H1 (cell line): ENCODE measurements around the gene SLC39A7. TPM values are rescaled to one million over a fixed set of nuclear protein-coding genes. Genes with fewer than 3 reads are reported as not detected.

Experiments used
- CTCF ChIA-PET: fragments of 300-600 bp; sonication (Branson Sonifier 250); formaldehyde crosslinking; loops from one replicate; lab custom pipeline; 2021; ENCODE audit not compliant: partially characterized antibody; lab: Charles Lee
- POLR2A ChIA-PET: fragments of 300-600 bp; sonication (Branson Sonifier 250); formaldehyde crosslinking; loops from one replicate; lab custom pipeline; 2021; ENCODE audit warnings: inconsistent platforms; ENCODE audit not compliant: partially characterized antibody; lab: Charles Lee
- DNase-seq, 2 experiments: peaks; one replicate each; pipeline versions ENCODE4 v3.0.0 to v3.0.0-alpha.2; 2010 to 2022; ENCODE audit warnings: low spot score in 2 of 2, low read depth in 1 of 2, mixed read lengths in 1 of 2
- FAIRE-seq: peaks from 2 replicates; lab custom pipeline; 2011; peaks lifted over from hg19 to GRCh38; lab: Jason Lieb, UNC
- H2AFZ ChIP-seq: 2 replicates; pipeline ENCODE4 v1.8.1; 2012; ENCODE audit warnings: low read length, inconsistent platforms
- H2AK5ac ChIP-seq: 2 replicates; pipeline ENCODE4 v1.6.1; 2013; ENCODE audit warnings: low read depth, low read length
- H2BK120ac ChIP-seq: replicated peaks from 2 replicates; pipeline ENCODE3; 2013; ENCODE audit warnings: low read depth, low read length, inconsistent platforms
- H2BK12ac ChIP-seq: 2 replicates; pipeline ENCODE4 v1.6.1; 2013; ENCODE audit warnings: low read depth, low read length
- H2BK15ac ChIP-seq: 2 replicates; pipeline ENCODE4 v1.6.1; 2013; ENCODE audit warnings: low read length
- H2BK20ac ChIP-seq: 2 replicates; pipeline ENCODE4 v1.6.1; 2013; ENCODE audit warnings: low read length
- H2BK5ac ChIP-seq: 2 replicates; pipeline ENCODE4 v1.6.1; 2013; ENCODE audit warnings: low read depth, low read length
- H3K14ac ChIP-seq: 2 replicates; pipeline ENCODE4 v1.6.1; 2013; ENCODE audit warnings: inconsistent platforms; ENCODE audit not compliant: insufficient read length
- H3K18ac ChIP-seq: 2 replicates; pipeline ENCODE4 v1.6.1; 2013; ENCODE audit warnings: low read length; ENCODE audit errors: extremely low read depth
- H3K23ac ChIP-seq: 2 replicates; pipeline ENCODE4 v1.6.1; 2013; ENCODE audit warnings: inconsistent platforms; ENCODE audit not compliant: insufficient read length
- H3K23me2 ChIP-seq: 2 replicates; pipeline ENCODE4 v1.6.1; 2013; ENCODE audit warnings: low read depth, low read length
- H3K27ac ChIP-seq: 2 replicates; pipeline ENCODE4 v1.6.1; 2011; ENCODE audit warnings: low read depth, low read length, inconsistent platforms
- H3K27me3 ChIP-seq, 4 experiments: replicated peaks in 1 of 4; 1 replicate in 1 of 4; 2 replicates in 3 of 4; pipeline versions ENCODE4 v1.6.1 to v1.8.1; 2011 to 2013; ENCODE audit warnings: low read length in 3 of 4, mild to moderate bottlenecking in 3 of 4, inconsistent platforms in 2 of 4, mixed read lengths in 2 of 4, moderate library complexity in 1 of 4; ENCODE audit not compliant: control insufficient read depth in 3 of 4, insufficient read depth in 3 of 4; ENCODE audit errors: extremely low read depth in 1 of 4
- H3K36me3 ChIP-seq, 4 experiments: 2 replicates each; pipeline versions ENCODE4 v1.6.1 to v1.8.1; 2011 to 2013; ENCODE audit warnings: mild to moderate bottlenecking in 4 of 4, low read length in 3 of 4, moderate library complexity in 2 of 4, control low read depth in 1 of 4, inconsistent platforms in 1 of 4; ENCODE audit not compliant: insufficient read depth in 4 of 4, control insufficient read depth in 2 of 4
- H3K4ac ChIP-seq: replicated peaks from 2 replicates; pipeline ENCODE3; 2013; ENCODE audit warnings: low read length, low read depth, mixed read lengths, inconsistent platforms; ENCODE audit not compliant: insufficient read length
- H3K4me1 ChIP-seq, 4 experiments: replicated peaks in 1 of 4; 1 replicate in 1 of 4; 2 replicates in 3 of 4; pipeline versions ENCODE4 v1.6.1 to v1.8.1; 2011 to 2013; ENCODE audit warnings: low read length in 3 of 4, inconsistent platforms in 2 of 4, mixed read lengths in 1 of 4; ENCODE audit not compliant: insufficient read depth in 4 of 4, control insufficient read depth in 3 of 4
- H3K4me2 ChIP-seq, 2 experiments: 2 replicates each; pipeline versions ENCODE4 v1.6.1 to v1.8.1; 2011 to 2013; ENCODE audit warnings: low read depth in 2 of 2, low read length in 2 of 2, control low read depth in 1 of 2, inconsistent platforms in 1 of 2, mild to moderate bottlenecking in 1 of 2; ENCODE audit not compliant: insufficient read depth in 1 of 2
- H3K4me3 ChIP-seq, 4 experiments: fragments of 200-600, 300-600 bp in 1 of 4; sonication (generic), shearing (Covaris generic), sonication (Bioruptor Twin) in 1 of 4; 2 replicates each; pipeline versions ENCODE4 v1.5.1 to v1.8.1; 2011 to 2016; ENCODE audit warnings: low read length in 4 of 4, low read depth in 3 of 4, control low read depth in 2 of 4, inconsistent platforms in 2 of 4, mild to moderate bottlenecking in 2 of 4, mixed read lengths in 1 of 4, moderate library complexity in 1 of 4; ENCODE audit not compliant: insufficient read depth in 2 of 4; ENCODE audit errors: extremely low read depth in 1 of 4
- H3K56ac ChIP-seq: replicated peaks from 2 replicates; pipeline ENCODE3; 2013; ENCODE audit warnings: low read depth, mild to moderate bottlenecking, mixed read lengths, low read length, inconsistent platforms; ENCODE audit not compliant: insufficient read length
- H3K79me1 ChIP-seq: 2 replicates; pipeline ENCODE4 v1.6.1; 2013; ENCODE audit warnings: low read depth, low read length, control low read depth
- H3K79me2 ChIP-seq, 2 experiments: 2 replicates each; pipeline versions ENCODE4 v1.6.1 to v1.8.1; 2012 to 2013; ENCODE audit warnings: low read length in 2 of 2, mild to moderate bottlenecking in 2 of 2, inconsistent platforms in 1 of 2; ENCODE audit not compliant: insufficient read depth in 2 of 2, control insufficient read depth in 1 of 2
- H3K9ac ChIP-seq, 4 experiments: replicated peaks in 1 of 4; 1 replicate in 1 of 4; 2 replicates in 3 of 4; pipeline versions ENCODE4 v1.6.1 to v1.8.1; 2011 to 2013; ENCODE audit warnings: low read depth in 3 of 4, low read length in 3 of 4, control low read depth in 2 of 4, mild to moderate bottlenecking in 2 of 4, moderate library complexity in 2 of 4, inconsistent platforms in 1 of 4; ENCODE audit errors: extremely low read depth in 1 of 4
- H3K9me3 ChIP-seq, 2 experiments: 2 replicates each; pipeline versions ENCODE4 v1.6.1 to v1.8.1; 2012 to 2013; ENCODE audit warnings: mild to moderate bottlenecking in 2 of 2, moderate library complexity in 2 of 2, control low read depth in 1 of 2, inconsistent platforms in 1 of 2, low read depth in 1 of 2, low read length in 1 of 2, mixed read lengths in 1 of 2; ENCODE audit not compliant: insufficient read depth in 2 of 2
- H4K20me1 ChIP-seq, 2 experiments: replicated peaks in 1 of 2; 2 replicates each; pipeline versions ENCODE3 to v1.8.1; 2011 to 2013; ENCODE audit warnings: inconsistent platforms in 2 of 2, low read length in 2 of 2, mild to moderate bottlenecking in 1 of 2; ENCODE audit not compliant: insufficient read depth in 2 of 2, control insufficient read depth in 1 of 2
- H4K5ac ChIP-seq: 2 replicates; pipeline ENCODE4 v1.6.1; 2013; ENCODE audit warnings: low read length, low read depth, mixed read lengths, inconsistent platforms; ENCODE audit not compliant: insufficient read length
- H4K8ac ChIP-seq: 2 replicates; pipeline ENCODE4 v1.8.0; 2013; ENCODE audit warnings: mild to moderate bottlenecking, moderate library complexity, low read length, inconsistent platforms; ENCODE audit not compliant: insufficient read depth; ENCODE audit errors: extremely low read depth
- H4K91ac ChIP-seq: replicated peaks from 2 replicates; pipeline ENCODE3; 2013; ENCODE audit warnings: low read length, mixed read lengths, inconsistent platforms; ENCODE audit not compliant: insufficient read length
- CBX5 ChIP-seq: fragments of 300-800, 300-1000 bp; sonication (generic); IDR thresholded peaks from 2 replicates; pipeline ENCODE4 v1.7.1; 2016; ENCODE audit warnings: antibody characterized with exemption, low read length, low read depth
- CEBPB ChIP-seq: IDR thresholded peaks from 2 replicates; pipeline ENCODE4 v1.6.1; 2012; ENCODE audit warnings: low read depth, low read length
- CTBP2 ChIP-seq: IDR thresholded peaks from 2 replicates; pipeline ENCODE4 v1.7.0; 2011; ENCODE audit warnings: borderline replicate concordance, mild to moderate bottlenecking, moderate library complexity, mixed read lengths, low read length; ENCODE audit not compliant: insufficient read depth, insufficient read length
- EP300 ChIP-seq, 2 experiments: IDR thresholded peaks; 1 replicate in 1 of 2; 2 replicates in 1 of 2; pipeline ENCODE4 v1.6.1; 2011 to 2012; ENCODE audit warnings: low read depth in 2 of 2, low read length in 2 of 2, mild to moderate bottlenecking in 2 of 2, borderline replicate concordance in 1 of 2, inconsistent platforms in 1 of 2, moderate library complexity in 1 of 2
- EZH2 ChIP-seq: fragments of 200-600 bp; sonication (generic); IDR thresholded peaks from 2 replicates; pipeline ENCODE4 v1.7.1; 2012; ENCODE audit warnings: low read depth, mild to moderate bottlenecking, moderate library complexity, low read length, inconsistent platforms; ENCODE audit not compliant: severe bottlenecking
- GTF2F1 ChIP-seq: IDR thresholded peaks from 2 replicates; pipeline ENCODE4 v1.6.1; 2012; ENCODE audit warnings: low read depth, low read length, improper control_type of control experiment, borderline replicate concordance
- HDAC6 ChIP-seq: IDR thresholded peaks from one replicate; pipeline ENCODE4 v1.7.1; 2012; ENCODE audit warnings: low read depth, mild to moderate bottlenecking, inconsistent platforms, low read length, moderate library complexity
- KDM5A ChIP-seq: fragments of 200-600 bp; IDR thresholded peaks from 2 replicates; pipeline ENCODE4 v1.7.1; 2012; ENCODE audit warnings: mild to moderate bottlenecking, low read length, inconsistent platforms, mixed read lengths
- PHF8 ChIP-seq: fragments of 200-600 bp; sonication (generic); conservative IDR thresholded peaks from 2 replicates; pipeline ENCODE4 v1.7.1; 2012; ENCODE audit warnings: low read depth, mild to moderate bottlenecking, inconsistent platforms, low read length, moderate library complexity
- POLR2A ChIP-seq, 2 experiments: IDR thresholded peaks; 1 replicate in 1 of 2; 2 replicates in 1 of 2; pipeline ENCODE4 v1.6.1; 2011; ENCODE audit warnings: low read depth in 2 of 2, low read length in 2 of 2, mild to moderate bottlenecking in 2 of 2; ENCODE audit errors: control extremely low read depth in 1 of 2
- SUZ12 ChIP-seq: fragments of 200-600 bp; sonication (generic); IDR thresholded peaks from 2 replicates; pipeline ENCODE4 v1.6.1; 2012; ENCODE audit warnings: mild to moderate bottlenecking, inconsistent platforms, low read length, moderate library complexity, mixed read lengths
- TAF7 ChIP-seq: optimal IDR thresholded peaks from 2 replicates; pipeline ENCODE3; 2011; ENCODE audit warnings: low read depth, mild to moderate bottlenecking, inconsistent platforms, low read length, moderate library complexity, borderline replicate concordance
- WGBS, 2 experiments: shearing (Covaris generic) in 1 of 2; methylation state at CpG; one replicate each; pipeline versions ENCODE4 v1.1.6 to v1.1.7; 2013 to 2015; ENCODE audit warnings: low lambda C conversion rate in 2 of 2, mixed read lengths in 2 of 2, inconsistent platforms in 1 of 2, low coverage in 1 of 2, missing lambda C conversion rate in 1 of 2; ENCODE audit not compliant: insufficient replicate concordance in 2 of 2, insufficient coverage in 1 of 2, insufficient read length in 1 of 2; ENCODE audit errors: extremely low coverage in 1 of 2, missing lambda C conversion rate in 1 of 2; 5-methylcytosine and 5-hydroxymethylcytosine counted together
- polyA plus RNA-seq, 7 experiments: library from polyadenylated mRNA; depleted of rRNA in 3 of 7; stranded (reverse) in 5 of 7; unstranded in 2 of 7; fragments of >200 nt in 5 of 7; fragments of 200-250 nt in 2 of 7; gene quantifications; 1 replicate in 5 of 7; 2 replicates in 1 of 7; 4 replicates in 1 of 7; pipeline versions ENCODE4 v1.2.1 to v1.2.3, GENCODE V29; 2011 to 2013; ENCODE audit warnings: missing spikeins in 2 of 7, mixed read lengths in 2 of 7
- total RNA-seq: library from RNA; stranded (reverse); fragmentation: NEBNext Ultra II Directional; extraction: Animal tissue kit (Norgen Biotek cat#: 25700); gene quantifications from 2 replicates; pipeline ENCODE4 v1.2.1, GENCODE V29; 2021

Gene SLC39A7
- total and polyA plus RNA-seq, 2 of the 8 experiments (the other 6 are each of a cell fraction or from before 2014, with no cell fraction given) = 63.3 to 123 TPM

GRCh38 chr6:33168639-33169038 is 32.0 kb upstream of the SLC39A7 start:
- H4K8ac ChIP-seq = no peak overlapping the region
- H3K4me1 ChIP-seq = no peaks in the 10 kb centered on the region; a peak in 2 of 7 replicates
- H3K23me2 ChIP-seq = no peaks in the 10 kb centered on the region
- no peak overlapping the region for H3K4ac ChIP-seq
- H3K14ac ChIP-seq = no peak overlapping the region
- no peaks in the 10 kb centered on the region for H3K79me1 ChIP-seq
- no peak overlapping the region for H2BK120ac ChIP-seq
- H2AK5ac ChIP-seq = no peak overlapping the region
- no peak overlapping the region for H3K27ac ChIP-seq
- H3K79me2 ChIP-seq = no peaks in the 10 kb centered on the region
- no peak overlapping the region for H3K56ac ChIP-seq
- no peak overlapping the region for H2BK20ac ChIP-seq
- H3K23ac ChIP-seq = no peak overlapping the region
- no peaks in the 10 kb centered on the region for H3K27me3 ChIP-seq
- no peak overlapping the region for H4K5ac ChIP-seq
- no peak overlapping the region for H4K91ac ChIP-seq
- DNase-seq = no peak
- H2BK5ac ChIP-seq = no peak overlapping the region
- no peak overlapping the region for H2BK12ac ChIP-seq
- H3K18ac ChIP-seq = no peak overlapping the region
- no peaks in the 10 kb centered on the region for H3K9me3 ChIP-seq
- no peak overlapping the region for H2BK15ac ChIP-seq
- H3K36me3 ChIP-seq = no peaks in the 10 kb centered on the region
- H3K4me3 ChIP-seq = no peak overlapping the region
- no peak overlapping the region for H3K9ac ChIP-seq
- no peak overlapping the region for H3K4me2 ChIP-seq
- POLR2A ChIA-PET = interaction anchor here (0.6 kb wide), 1 partner anchor 188 kb away, joined by 3 read pairs; no protein-coding TSS in a partner anchor
- H2AFZ ChIP-seq = no peak overlapping the region
- 61% methylated on average over 2 of the region's 5 CpGs; no CpG with 5 or more reads in 1 of the 2 experiments for WGBS, 2 experiments
- CTCF ChIA-PET = interaction anchor here (1.1 to 1.2 kb wide), 2 partner anchors 19 to 78 kb away, joined by 3 read pairs; no protein-coding TSS in a partner anchor
- FAIRE-seq = no peak
- no peaks in the 10 kb centered on the region for H4K20me1 ChIP-seq
- TF ChIP-seq CTBP2 (no peak), GTF2F1 (no peak), CEBPB (no peak), CBX5 (no peak), TAF7 (no peak), POLR2A (IDR thresholded peaks at IDR 0.05; ENCODE audit: control extremely low read depth in 1 of 2, low read depth in 2 of 2, low read length in 2 of 2) (no peak), KDM5A (no peak), EP300 (IDR thresholded peaks at IDR 0.05; ENCODE audit: borderline replicate concordance in 1 of 2, low read depth in 2 of 2, low read length in 2 of 2) (no peak), HDAC6 (no peak), PHF8 (no peak), SUZ12 (no peak), EZH2 (no peak)
